Measurements from ENCODE around the gene FAM181A.

DNA sequence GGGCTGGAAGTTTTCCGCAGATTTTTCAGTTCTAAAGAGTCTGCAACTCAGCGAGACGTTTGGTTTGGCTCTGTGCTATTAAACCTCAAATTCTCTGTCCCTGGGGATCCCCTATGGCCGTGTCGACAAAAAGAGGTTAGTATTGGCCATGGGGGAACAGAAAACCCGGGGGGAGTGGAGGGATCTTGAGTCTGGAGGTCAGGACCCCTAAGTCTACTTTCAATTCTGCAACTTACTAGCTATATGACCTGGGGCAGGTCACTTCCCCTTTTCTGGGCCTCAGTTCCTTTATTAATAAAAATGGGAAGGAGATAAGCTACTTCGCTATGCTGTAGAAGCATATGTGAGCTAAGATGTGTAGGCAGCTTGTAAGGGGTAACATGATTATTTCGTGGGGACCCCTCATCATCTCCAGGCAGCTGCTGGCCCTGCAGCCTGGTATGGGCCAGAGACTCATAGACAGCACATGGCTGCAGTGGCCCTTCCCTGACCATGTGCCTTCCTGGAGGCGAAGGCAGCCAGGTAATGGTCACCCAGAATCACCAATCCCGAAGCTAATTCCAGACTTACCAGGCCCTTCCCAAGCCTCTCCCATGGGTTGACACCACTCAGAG lies 40.6 kb downstream of the FAM181A start:
- TF ChIP-seq, protein P1, sequence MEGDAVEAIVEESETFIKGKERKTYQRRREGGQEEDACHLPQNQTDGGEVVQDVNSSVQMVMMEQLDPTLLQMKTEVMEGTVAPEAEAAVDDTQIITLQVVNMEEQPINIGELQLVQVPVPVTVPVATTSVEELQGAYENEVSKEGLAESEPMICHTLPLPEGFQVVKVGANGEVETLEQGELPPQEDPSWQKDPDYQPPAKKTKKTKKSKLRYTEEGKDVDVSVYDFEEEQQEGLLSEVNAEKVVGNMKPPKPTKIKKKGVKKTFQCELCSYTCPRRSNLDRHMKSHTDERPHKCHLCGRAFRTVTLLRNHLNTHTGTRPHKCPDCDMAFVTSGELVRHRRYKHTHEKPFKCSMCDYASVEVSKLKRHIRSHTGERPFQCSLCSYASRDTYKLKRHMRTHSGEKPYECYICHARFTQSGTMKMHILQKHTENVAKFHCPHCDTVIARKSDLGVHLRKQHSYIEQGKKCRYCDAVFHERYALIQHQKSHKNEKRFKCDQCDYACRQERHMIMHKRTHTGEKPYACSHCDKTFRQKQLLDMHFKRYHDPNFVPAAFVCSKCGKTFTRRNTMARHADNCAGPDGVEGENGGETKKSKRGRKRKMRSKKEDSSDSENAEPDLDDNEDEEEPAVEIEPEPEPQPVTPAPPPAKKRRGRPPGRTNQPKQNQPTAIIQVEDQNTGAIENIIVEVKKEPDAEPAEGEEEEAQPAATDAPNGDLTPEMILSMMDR (IDR thresholded peaks at IDR 0.05; ENCODE audit: insufficient read depth, low read depth, low read length) = no peak
- TF ChIP-seq EZH2 (IDR thresholded peaks at IDR 0.05; ENCODE audit: insufficient read depth, low read length) = no peak

Measured in astrocyte (in vitro differentiated cells and primary cell).